ENCODE data around the gene ECE1. TPM values are rescaled to one million over a fixed set of nuclear protein-coding genes. Genes with fewer than 3 reads are reported as not detected.
"Not testable (repeated sequence)": the region's sequence is repeated elsewhere in the genome, so short reads cannot be mapped to it uniquely, and the experiment has no call there.

Gene ECE1
- total RNA-seq, 2 experiments from 2014 or later = 80.9 to 82.3 TPM

GRCh38 chr1:21299780-21300395 is 9.6 kb upstream of the ECE1 start:
- ChIA-PET POLR2A (interaction anchor here (1.2 to 1.8 kb wide), 2 partner anchors 13 to 45 kb away, joined by 4 to 5 read pairs; no protein-coding TSS in a partner anchor), CTCF (interaction anchor here (0.6 to 2.6 kb wide), 3 partner anchors 45 to 185 kb away, joined by 3 to 6 read pairs (median 4); no protein-coding TSS in a partner anchor)

GRCh38 chr1:21298981-21299391 is 8.7 kb upstream of the ECE1 start:
- POLR2A ChIA-PET = interaction anchor here (0.6 to 1.8 kb wide), 3 partner anchors 14 to 513 kb away, joined by 4 to 5 read pairs (median 4); no protein-coding TSS in a partner anchor

GRCh38 chr1:21297975-21298374 is 7.7 kb upstream of the ECE1 start:
- ChIA-PET CTCF (interaction anchor here (0.6 to 1.4 kb wide), 2 partner anchors 27 to 36 kb away, joined by 3 read pairs; no protein-coding TSS in a partner anchor), POLR2A (interaction anchor here (0.5 kb wide), 1 partner anchor 48 kb away, joined by 5 read pairs; no protein-coding TSS in a partner anchor)

More at GRCh38 chr1:21298981-21299391, 8.7 kb upstream of the ECE1 start:
- CTCF ChIA-PET = interaction anchor here (0.7 to 1.4 kb wide), 4 partner anchors 35 to 70 kb away, joined by 3 to 4 read pairs (median 3); no protein-coding TSS in a partner anchor

GRCh38 chr1:21296509-21297354 is 6.5 kb upstream of the ECE1 start:
- ChIA-PET CTCF (interaction anchor here (0.6 to 1.2 kb wide), 2 partner anchors 18 to 26 kb away, joined by 3 read pairs; no protein-coding TSS in a partner anchor), POLR2A (no interaction called here)

- CTCF ChIA-PET = interaction anchor here (0.7 to 3.7 kb wide), 7 partner anchors 10 to 73 kb away, joined by 3 to 26 read pairs (median 3); no protein-coding TSS in a partner anchor
These were observed 5.3 kb upstream of the ECE1 start for GRCh38 chr1:21295545-21295944.

GRCh38 chr1:21295002-21295401 is 4.7 kb upstream of the ECE1 start:
- CTCF ChIA-PET = interaction anchor here (0.7 to 3.7 kb wide), 6 partner anchors 11 to 74 kb away, joined by 3 to 26 read pairs (median 3); no protein-coding TSS in a partner anchor
- POLR2A ChIA-PET = interaction anchor here (1.0 to 3.8 kb wide), 4 partner anchors 16 to 50 kb away, joined by 3 to 25 read pairs (median 12); no protein-coding TSS in a partner anchor

More at GRCh38 chr1:21295545-21295944, 5.3 kb upstream of the ECE1 start:
- POLR2A ChIA-PET = interaction anchor here (3.5 kb wide), 1 partner anchor 30 kb away, joined by 25 read pairs; no protein-coding TSS in a partner anchor

GRCh38 chr1:21294266-21294989 is 4.2 kb upstream of the ECE1 start:
- CTCF ChIA-PET = interaction anchor here (1.3 to 4.5 kb wide), 5 partner anchors 12 to 74 kb away, joined by 3 to 30 read pairs (median 4); no protein-coding TSS in a partner anchor
- POLR2A ChIA-PET = interaction anchor here (1.0 to 3.8 kb wide), 6 partner anchors 14 to 50 kb away, joined by 3 to 25 read pairs (median 4); no protein-coding TSS in a partner anchor

- POLR2A ChIA-PET = interaction anchor here (0.9 to 3.8 kb wide), 9 partner anchors 13 to 508 kb away, joined by 3 to 25 read pairs (median 4); no protein-coding TSS in a partner anchor
These were observed 3.4 kb upstream of the ECE1 start for GRCh38 chr1:21293537-21294265.

GRCh38 chr1:21292984-21293536 is 2.8 kb upstream of the ECE1 start:
- POLR2A ChIA-PET = interaction anchor here (0.6 to 3.8 kb wide), 8 partner anchors 14 to 507 kb away, joined by 3 to 25 read pairs (median 3); no protein-coding TSS in a partner anchor

More at GRCh38 chr1:21293537-21294265, 3.4 kb upstream of the ECE1 start:
- CTCF ChIA-PET = interaction anchor here (0.8 to 4.5 kb wide), 10 partner anchors 11 to 75 kb away, joined by 3 to 30 read pairs (median 4); no protein-coding TSS in a partner anchor

GRCh38 chr1:21292503-21292983 is 2.3 kb upstream of the ECE1 start:
- CTCF ChIA-PET = interaction anchor here (1.0 to 4.5 kb wide), 8 partner anchors 12 to 53 kb away, joined by 3 to 30 read pairs (median 6); no protein-coding TSS in a partner anchor
- POLR2A ChIA-PET = interaction anchor here (0.6 to 3.8 kb wide), 4 partner anchors 13 to 52 kb away, joined by 3 to 25 read pairs (median 12); no protein-coding TSS in a partner anchor

More at GRCh38 chr1:21292984-21293536, 2.8 kb upstream of the ECE1 start:
- CTCF ChIA-PET = interaction anchor here (0.8 to 4.5 kb wide), 10 partner anchors 10 to 52 kb away, joined by 3 to 30 read pairs (median 4); no protein-coding TSS in a partner anchor

- CTCF ChIA-PET = interaction anchor here (1.1 to 4.5 kb wide), 5 partner anchors 11 to 36 kb away, joined by 3 to 30 read pairs (median 7); no protein-coding TSS in a partner anchor
- POLR2A ChIA-PET = interaction anchor here (3.5 to 3.8 kb wide), 2 partner anchors 33 to 53 kb away, joined by 21 to 25 read pairs; no protein-coding TSS in a partner anchor
These were observed 1.7 kb upstream of the ECE1 start for GRCh38 chr1:21291964-21292363.

GRCh38 chr1:21291184-21291583 is 921 bp upstream of the ECE1 start:
- POLR2A ChIA-PET = no interaction called here
- CTCF ChIA-PET = interaction anchor here (1.4 to 4.5 kb wide), 3 partner anchors 10 to 36 kb away, joined by 4 to 30 read pairs (median 5); no protein-coding TSS in a partner anchor

GRCh38 chr1:21290546-21290944 is 282 bp upstream of the ECE1 start:
- POLR2A ChIA-PET = interaction anchor here (1.2 kb wide), 1 partner anchor 54 kb away, joined by 5 read pairs; no protein-coding TSS in a partner anchor

GRCh38 chr1:21289127-21289526 is 1.1 kb downstream of the ECE1 start:
- CTCF ChIA-PET = interaction anchor here (1.0 to 2.3 kb wide), 2 partner anchors 9 to 19 kb away, joined by 3 to 10 read pairs; no protein-coding TSS in a partner anchor
- POLR2A ChIA-PET = no interaction called here

More at GRCh38 chr1:21290546-21290944, 282 bp upstream of the ECE1 start:
- CTCF ChIA-PET = interaction anchor here (1.4 to 4.5 kb wide), 2 partner anchors 19 to 35 kb away, joined by 4 to 30 read pairs; no protein-coding TSS in a partner anchor

- ChIA-PET POLR2A (no interaction called here), CTCF (interaction anchor here (0.8 to 2.3 kb wide), 4 partner anchors 8 to 18 kb away, joined by 3 to 10 read pairs (median 4); no protein-coding TSS in a partner anchor)
These were observed 2.3 kb downstream of the ECE1 start for GRCh38 chr1:21287905-21288514.

GRCh38 chr1:21285386-21285785 is 4.9 kb downstream of the ECE1 start:
- POLR2A ChIA-PET, CTCF ChIA-PET: not testable (repeated sequence)
